ENCODE data around the gene PTPRG. TPM values are rescaled to one million over a fixed set of nuclear protein-coding genes. Genes with fewer than 3 reads are reported as not detected.

Gene PTPRG
- total and polyA plus RNA-seq, 2 experiments from 2014 or later: 8.5 to 34.9 TPM

- 89% methylated on average over 6 of the region's 6 CpGs for WGBS (ENCODE audit: low lambda C conversion rate, missing lambda C conversion rate)
- DNase-seq (ENCODE audit: low spot score): no peak
- H2AFZ ChIP-seq: no peak overlapping the region
- no peaks in the 10 kb centered on the region for H3K9me3 ChIP-seq (ENCODE audit: low read depth)
- H3K79me2 ChIP-seq: peaks cover 42% of the 10 kb centered on the region
- no peak overlapping the region for H3K4me2 ChIP-seq
- no peaks in the 10 kb centered on the region for H3K9me2 ChIP-seq (replicated peaks; ENCODE audit: insufficient read depth)
- TF ChIP-seq EZH2 (IDR thresholded peaks at IDR 0.05; ENCODE audit: borderline replicate concordance): no peak
- no peak for TF ChIP-seq EZH2phosphoT487 (IDR thresholded peaks at IDR 0.05; ENCODE audit: low read depth, severe bottlenecking, unreplicated experiment)
- TF ChIP-seq CTCF (IDR thresholded peaks at IDR 0.05; ENCODE audit: poor library complexity): no peak
- no peaks in the 10 kb centered on the region for H4K20me1 ChIP-seq (ENCODE audit: insufficient read depth, poor library complexity, severe bottlenecking)
- H3K27ac ChIP-seq: no peak overlapping the region
- no peaks in the 10 kb centered on the region for H3K36me3 ChIP-seq (replicated peaks; ENCODE audit: insufficient read depth, low read depth)
- peaks cover 6% of the 10 kb centered on the region for H3K4me1 ChIP-seq (ENCODE audit: insufficient read depth)
- no peak overlapping the region for H3K4me3 ChIP-seq
- no peaks in the 10 kb centered on the region for H3K27me3 ChIP-seq
Observed at GRCh38 chr3:61724801-61725200, 163.4 kb downstream of the PTPRG start.

GRCh38 chr3:61725851-61726333, 164.5 kb downstream of the PTPRG start:
- Histone ChIP-seq H4K20me1 (ENCODE audit: insufficient read depth, poor library complexity, severe bottlenecking) (no peaks in the 10 kb centered on the region), H3K27me3 (no peaks in the 10 kb centered on the region), H3K9me2 (replicated peaks; ENCODE audit: insufficient read depth) (no peaks in the 10 kb centered on the region), H3K4me1 (ENCODE audit: insufficient read depth) (peaks cover 17% of the 10 kb centered on the region), H3K9me3 (ENCODE audit: low read depth) (no peaks in the 10 kb centered on the region), H3K79me2 (peaks cover 41% of the 10 kb centered on the region), H3K36me3 (replicated peaks; ENCODE audit: insufficient read depth, low read depth) (no peaks in the 10 kb centered on the region), H3K27ac (peak overlapping the region; percentile 15), H2AFZ (no peak overlapping the region), H3K4me3 (no peak overlapping the region), H3K4me2 (peak overlapping the region; percentile 18)
- DNase-seq (ENCODE audit: low spot score): peak; percentile 32
- 34% methylated on average over 5 of the region's 5 CpGs for WGBS (ENCODE audit: low lambda C conversion rate, missing lambda C conversion rate)
- TF ChIP-seq EZH2phosphoT487 (IDR thresholded peaks at IDR 0.05; ENCODE audit: low read depth, severe bottlenecking, unreplicated experiment) (no peak), EZH2 (IDR thresholded peaks at IDR 0.05; ENCODE audit: borderline replicate concordance) (no peak), CTCF (IDR thresholded peaks at IDR 0.05; ENCODE audit: poor library complexity) (no peak)

- DNase-seq (ENCODE audit: low spot score): no peak
- Histone ChIP-seq H3K36me3 (replicated peaks; ENCODE audit: insufficient read depth, low read depth) (no peaks in the 10 kb centered on the region), H3K9me2 (replicated peaks; ENCODE audit: insufficient read depth) (no peaks in the 10 kb centered on the region), H3K79me2 (peaks cover 41% of the 10 kb centered on the region), H2AFZ (no peak overlapping the region), H3K27me3 (no peaks in the 10 kb centered on the region), H3K4me3 (no peak overlapping the region), H3K27ac (no peak overlapping the region), H3K9me3 (ENCODE audit: low read depth) (no peaks in the 10 kb centered on the region), H3K4me2 (peak overlapping the region; percentile 41), H3K4me1 (ENCODE audit: insufficient read depth) (peaks cover 18% of the 10 kb centered on the region), H4K20me1 (ENCODE audit: insufficient read depth, poor library complexity, severe bottlenecking) (no peaks in the 10 kb centered on the region)
- TF ChIP-seq CTCF (IDR thresholded peaks at IDR 0.05; ENCODE audit: poor library complexity): no peak
- TF ChIP-seq EZH2 (IDR thresholded peaks at IDR 0.05; ENCODE audit: borderline replicate concordance): no peak
- no peak for TF ChIP-seq EZH2phosphoT487 (IDR thresholded peaks at IDR 0.05; ENCODE audit: low read depth, severe bottlenecking, unreplicated experiment)
- 62% methylated on average over 5 of the region's 5 CpGs for WGBS (ENCODE audit: low lambda C conversion rate, missing lambda C conversion rate)
Observed at GRCh38 chr3:61727435-61727834, 166.1 kb downstream of the PTPRG start.
